Measurements from ENCODE around the gene ENDOD1.

- TF ChIP-seq, protein P1, sequence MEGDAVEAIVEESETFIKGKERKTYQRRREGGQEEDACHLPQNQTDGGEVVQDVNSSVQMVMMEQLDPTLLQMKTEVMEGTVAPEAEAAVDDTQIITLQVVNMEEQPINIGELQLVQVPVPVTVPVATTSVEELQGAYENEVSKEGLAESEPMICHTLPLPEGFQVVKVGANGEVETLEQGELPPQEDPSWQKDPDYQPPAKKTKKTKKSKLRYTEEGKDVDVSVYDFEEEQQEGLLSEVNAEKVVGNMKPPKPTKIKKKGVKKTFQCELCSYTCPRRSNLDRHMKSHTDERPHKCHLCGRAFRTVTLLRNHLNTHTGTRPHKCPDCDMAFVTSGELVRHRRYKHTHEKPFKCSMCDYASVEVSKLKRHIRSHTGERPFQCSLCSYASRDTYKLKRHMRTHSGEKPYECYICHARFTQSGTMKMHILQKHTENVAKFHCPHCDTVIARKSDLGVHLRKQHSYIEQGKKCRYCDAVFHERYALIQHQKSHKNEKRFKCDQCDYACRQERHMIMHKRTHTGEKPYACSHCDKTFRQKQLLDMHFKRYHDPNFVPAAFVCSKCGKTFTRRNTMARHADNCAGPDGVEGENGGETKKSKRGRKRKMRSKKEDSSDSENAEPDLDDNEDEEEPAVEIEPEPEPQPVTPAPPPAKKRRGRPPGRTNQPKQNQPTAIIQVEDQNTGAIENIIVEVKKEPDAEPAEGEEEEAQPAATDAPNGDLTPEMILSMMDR (IDR thresholded peaks at IDR 0.05) = peak in 1 of 4 experiments; percentile 6
- TF ChIP-seq POLR2A (IDR thresholded peaks at IDR 0.05) (no peak), POLR2AphosphoS5 (IDR thresholded peaks at IDR 0.05) (no peak)
Observed at GRCh38 chr11:95088946-95089619, 563 bp upstream of the ENDOD1 start.

All from prostate gland (tissue), 2 donors.